ENCODE measurements around the gene NBEAL2. TPM values are rescaled to one million over a fixed set of nuclear protein-coding genes. Genes with fewer than 3 reads are reported as not detected.

The NBEAL2 gene
- polyA plus RNA-seq, 1 donor from 2014 or later: 3.3 TPM

GRCh38 chr3:46974421-46975171, 4.9 kb upstream of the NBEAL2 start:
- TF ChIP-seq, protein P1, sequence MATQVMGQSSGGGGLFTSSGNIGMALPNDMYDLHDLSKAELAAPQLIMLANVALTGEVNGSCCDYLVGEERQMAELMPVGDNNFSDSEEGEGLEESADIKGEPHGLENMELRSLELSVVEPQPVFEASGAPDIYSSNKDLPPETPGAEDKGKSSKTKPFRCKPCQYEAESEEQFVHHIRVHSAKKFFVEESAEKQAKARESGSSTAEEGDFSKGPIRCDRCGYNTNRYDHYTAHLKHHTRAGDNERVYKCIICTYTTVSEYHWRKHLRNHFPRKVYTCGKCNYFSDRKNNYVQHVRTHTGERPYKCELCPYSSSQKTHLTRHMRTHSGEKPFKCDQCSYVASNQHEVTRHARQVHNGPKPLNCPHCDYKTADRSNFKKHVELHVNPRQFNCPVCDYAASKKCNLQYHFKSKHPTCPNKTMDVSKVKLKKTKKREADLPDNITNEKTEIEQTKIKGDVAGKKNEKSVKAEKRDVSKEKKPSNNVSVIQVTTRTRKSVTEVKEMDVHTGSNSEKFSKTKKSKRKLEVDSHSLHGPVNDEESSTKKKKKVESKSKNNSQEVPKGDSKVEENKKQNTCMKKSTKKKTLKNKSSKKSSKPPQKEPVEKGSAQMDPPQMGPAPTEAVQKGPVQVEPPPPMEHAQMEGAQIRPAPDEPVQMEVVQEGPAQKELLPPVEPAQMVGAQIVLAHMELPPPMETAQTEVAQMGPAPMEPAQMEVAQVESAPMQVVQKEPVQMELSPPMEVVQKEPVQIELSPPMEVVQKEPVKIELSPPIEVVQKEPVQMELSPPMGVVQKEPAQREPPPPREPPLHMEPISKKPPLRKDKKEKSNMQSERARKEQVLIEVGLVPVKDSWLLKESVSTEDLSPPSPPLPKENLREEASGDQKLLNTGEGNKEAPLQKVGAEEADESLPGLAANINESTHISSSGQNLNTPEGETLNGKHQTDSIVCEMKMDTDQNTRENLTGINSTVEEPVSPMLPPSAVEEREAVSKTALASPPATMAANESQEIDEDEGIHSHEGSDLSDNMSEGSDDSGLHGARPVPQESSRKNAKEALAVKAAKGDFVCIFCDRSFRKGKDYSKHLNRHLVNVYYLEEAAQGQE (IDR thresholded peaks at IDR 0.05; ENCODE audit: borderline replicate concordance): no peak
- TF ChIP-seq SMC3 (conservative IDR thresholded peaks at IDR 0.05; ENCODE audit: poor library complexity) (no peak), POLR2AphosphoS5 (IDR thresholded peaks at IDR 0.05) (no peak), TAF1 (IDR thresholded peaks at IDR 0.05; ENCODE audit: low read depth) (no peak), RAD21 (conservative IDR thresholded peaks at IDR 0.05) (no peak), MXI1 (conservative IDR thresholded peaks at IDR 0.05; ENCODE audit: poor library complexity, severe bottlenecking) (no peak), EZH2 (IDR thresholded peaks at IDR 0.05; ENCODE audit: borderline replicate concordance, insufficient read depth, low read length, poor library complexity, severe bottlenecking) (no peak), EP300 (conservative IDR thresholded peaks at IDR 0.05; ENCODE audit: poor library complexity, severe bottlenecking) (no peak), CTCF (IDR thresholded peaks at IDR 0.05; ENCODE audit: poor library complexity, severe bottlenecking) (no peak)
- Histone ChIP-seq H3K27me3 (ENCODE audit: insufficient read depth, low read depth, low read length) (no peaks in the 10 kb centered on the region), H3F3A (ENCODE audit: insufficient read depth, low read length, poor library complexity, severe bottlenecking) (no peaks in the 10 kb centered on the region), H3K9me3 (ENCODE audit: low read length) (no peaks in the 10 kb centered on the region), H3K27ac (ENCODE audit: low read length) (no peak overlapping the region), H3K4me3 (ENCODE audit: low read length) (peak overlapping the region; percentile 93), H2AFZ (ENCODE audit: low read depth, low read length) (no peak overlapping the region), H3K36me3 (ENCODE audit: insufficient read depth, low read length) (no peaks in the 10 kb centered on the region), H3K4me2 (ENCODE audit: low read length) (no peak overlapping the region), H3K79me2 (replicated peaks; ENCODE audit: insufficient read depth, low read length) (peaks cover 58% of the 10 kb centered on the region), H4K20me1 (ENCODE audit: insufficient read depth) (peaks cover 3% of the 10 kb centered on the region), H3K9ac (ENCODE audit: low read length) (no peak overlapping the region), H3K9me2 (ENCODE audit: insufficient read depth, low read length) (no peaks in the 10 kb centered on the region)

DNA sequence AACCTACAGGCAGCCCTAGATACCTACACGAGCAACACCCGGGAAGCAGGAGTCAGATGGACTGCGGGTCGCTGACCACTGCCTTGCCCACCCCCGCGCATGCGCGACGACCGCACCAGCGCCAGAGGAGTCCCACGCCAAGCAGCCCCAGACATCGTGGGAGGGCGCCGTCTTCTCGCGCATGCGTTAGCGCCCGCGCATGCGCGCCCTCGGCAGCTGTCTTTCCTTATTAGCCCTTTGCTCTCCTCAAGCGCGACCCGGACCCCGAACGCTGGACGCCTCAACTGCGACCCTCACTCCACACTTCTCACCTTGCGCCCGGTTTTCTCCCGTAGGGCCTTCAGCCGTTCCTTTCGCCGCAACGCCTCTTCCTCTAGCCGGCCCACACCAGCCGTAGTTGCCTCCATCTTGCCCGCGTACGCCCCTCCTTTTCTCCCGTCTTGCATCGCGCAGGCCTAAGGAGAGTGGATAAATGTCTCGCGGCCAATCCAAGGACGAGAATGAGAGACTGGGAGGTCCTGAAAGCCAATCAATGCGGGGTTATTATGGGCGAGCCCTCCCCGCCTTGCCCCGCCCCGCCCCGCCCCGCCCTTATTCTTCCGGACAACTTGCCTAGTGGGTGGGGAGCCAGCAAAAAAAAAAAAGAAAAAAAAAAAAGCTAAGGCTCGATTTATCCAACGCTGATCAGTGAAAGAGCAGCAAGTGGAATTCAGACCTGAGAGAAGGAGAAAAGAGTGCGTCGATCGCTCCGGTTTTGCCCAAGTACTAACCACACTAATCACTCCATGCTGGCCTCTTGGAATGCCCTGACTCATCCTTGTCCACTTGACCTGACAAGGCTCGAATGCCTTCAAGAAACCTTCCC, 2.9 kb upstream of the NBEAL2 start, which contains the start of gene CCDC12:
Gene CCDC12, minus strand, starts transcription at position 420 of the 865 bp plus-strand sequence. Its CDS starts 13 bp downstream, at position 407.
- Histone ChIP-seq H3F3A (ENCODE audit: insufficient read depth, low read length, poor library complexity, severe bottlenecking) (no peaks in the 10 kb centered on the region), H3K79me2 (replicated peaks; ENCODE audit: insufficient read depth, low read length) (peaks cover 42% of the 10 kb centered on the region), H3K27me3 (ENCODE audit: insufficient read depth, low read depth, low read length) (no peaks in the 10 kb centered on the region), H3K4me3 (ENCODE audit: low read length) (peak within 1 kb of the TSS; percentile 93), H3K4me2 (ENCODE audit: low read length) (peak within 1 kb of the TSS; percentile 30), H2AFZ (ENCODE audit: low read depth, low read length) (peak within 1 kb of the TSS; percentile 98), H3K9ac (ENCODE audit: low read length) (peak within 1 kb of the TSS; percentile 94), H3K27ac (ENCODE audit: low read length) (peak within 1 kb of the TSS; percentile 96), H3K9me3 (ENCODE audit: low read length) (no peaks in the 10 kb centered on the region), H3K36me3 (ENCODE audit: insufficient read depth, low read length) (no peaks in the 10 kb centered on the region), H4K20me1 (ENCODE audit: insufficient read depth) (peaks cover 3% of the 10 kb centered on the region), H3K9me2 (ENCODE audit: insufficient read depth, low read length) (no peaks in the 10 kb centered on the region)
- TF ChIP-seq EZH2 (IDR thresholded peaks at IDR 0.05; ENCODE audit: borderline replicate concordance, insufficient read depth, low read length, poor library complexity, severe bottlenecking) (no peak), SMC3 (conservative IDR thresholded peaks at IDR 0.05; ENCODE audit: poor library complexity) (peak; percentile 22), CTCF (IDR thresholded peaks at IDR 0.05; ENCODE audit: poor library complexity, severe bottlenecking) (no peak), POLR2AphosphoS5 (IDR thresholded peaks at IDR 0.05) (peak; percentile 99), TAF1 (IDR thresholded peaks at IDR 0.05; ENCODE audit: low read depth) (peak; percentile 90), EP300 (conservative IDR thresholded peaks at IDR 0.05; ENCODE audit: poor library complexity, severe bottlenecking) (peak; percentile 61), MXI1 (conservative IDR thresholded peaks at IDR 0.05; ENCODE audit: poor library complexity, severe bottlenecking) (peak; percentile 88), RAD21 (conservative IDR thresholded peaks at IDR 0.05) (peak; percentile 27)
- TF ChIP-seq, protein P1 (IDR thresholded peaks at IDR 0.05; ENCODE audit: borderline replicate concordance): peak; percentile 84

All from neural cell (in vitro differentiated cells).